WERI-Rb-1 (cell line): ENCODE results near the gene PCDH18.
"Not testable (repeated sequence)": the region's sequence is repeated elsewhere in the genome, so short reads cannot be mapped to it uniquely, and the experiment has no call there.

Experiments
- DNase-seq: peaks from one replicate; pipeline ENCODE4 v3.0.0-alpha.2; 2020
- H3K27ac ChIP-seq: fragments of 250-450 bp; sonication (Bioruptor Pico); 2 replicates; pipeline ENCODE4 v1.5.1; 2020; ENCODE audit warnings: mild to moderate bottlenecking, moderate library complexity
- H3K27me3 ChIP-seq: fragments of 250-450 bp; sonication (Bioruptor Pico); 2 replicates; pipeline ENCODE4 v1.5.1; 2021; ENCODE audit warnings: mild to moderate bottlenecking, low read depth, moderate library complexity; ENCODE audit not compliant: insufficient read depth, severe bottlenecking
- H3K36me3 ChIP-seq: fragments of 250-450 bp; sonication (Bioruptor Pico); 2 replicates; pipeline ENCODE4 v1.5.1; 2020; ENCODE audit warnings: mild to moderate bottlenecking, moderate library complexity
- H3K4me3 ChIP-seq: 2 replicates; pipeline ENCODE4 v1.5.1; 2011; ENCODE audit warnings: low read depth, mild to moderate bottlenecking, control low read depth, low read length
- H3K9me3 ChIP-seq: fragments of 250-450 bp; sonication (Bioruptor Pico); 2 replicates; pipeline ENCODE4 v1.5.1; 2021; ENCODE audit warnings: mild to moderate bottlenecking, moderate library complexity; ENCODE audit not compliant: severe bottlenecking
- TF ChIP-seq, protein P1 (sequence below): IDR thresholded peaks from 2 replicates; pipeline ENCODE4 v1.5.1; 2011; ENCODE audit warnings: low read depth, mild to moderate bottlenecking, control low read depth, inconsistent platforms, low read length

PCDH18 gene

DNA sequence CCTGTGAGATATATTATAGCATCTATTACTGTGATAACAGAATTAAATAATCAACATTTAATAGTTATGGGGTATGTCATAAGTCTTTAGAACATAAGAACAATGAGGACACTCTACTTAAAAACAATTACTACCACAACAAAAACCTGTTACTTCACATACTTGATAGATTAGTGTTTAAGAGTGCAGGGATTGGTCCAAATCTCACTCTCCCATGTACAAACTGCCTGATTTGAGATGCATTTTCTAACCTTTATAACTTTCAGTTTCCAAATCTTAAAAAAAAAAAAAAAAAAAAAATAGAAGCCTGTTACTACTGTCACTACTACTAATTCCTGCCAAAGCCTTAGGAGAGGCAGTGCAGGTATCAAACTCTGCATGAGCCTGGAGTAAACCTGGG lies 5.6 kb downstream of the PCDH18 start:
- Histone ChIP-seq H3K4me3 (no peak overlapping the region), H3K27me3 (no peaks in the 10 kb centered on the region), H3K36me3 (no peaks in the 10 kb centered on the region), H3K9me3 (no peaks in the 10 kb centered on the region), H3K27ac (no peak overlapping the region)
- TF ChIP-seq, protein P1, sequence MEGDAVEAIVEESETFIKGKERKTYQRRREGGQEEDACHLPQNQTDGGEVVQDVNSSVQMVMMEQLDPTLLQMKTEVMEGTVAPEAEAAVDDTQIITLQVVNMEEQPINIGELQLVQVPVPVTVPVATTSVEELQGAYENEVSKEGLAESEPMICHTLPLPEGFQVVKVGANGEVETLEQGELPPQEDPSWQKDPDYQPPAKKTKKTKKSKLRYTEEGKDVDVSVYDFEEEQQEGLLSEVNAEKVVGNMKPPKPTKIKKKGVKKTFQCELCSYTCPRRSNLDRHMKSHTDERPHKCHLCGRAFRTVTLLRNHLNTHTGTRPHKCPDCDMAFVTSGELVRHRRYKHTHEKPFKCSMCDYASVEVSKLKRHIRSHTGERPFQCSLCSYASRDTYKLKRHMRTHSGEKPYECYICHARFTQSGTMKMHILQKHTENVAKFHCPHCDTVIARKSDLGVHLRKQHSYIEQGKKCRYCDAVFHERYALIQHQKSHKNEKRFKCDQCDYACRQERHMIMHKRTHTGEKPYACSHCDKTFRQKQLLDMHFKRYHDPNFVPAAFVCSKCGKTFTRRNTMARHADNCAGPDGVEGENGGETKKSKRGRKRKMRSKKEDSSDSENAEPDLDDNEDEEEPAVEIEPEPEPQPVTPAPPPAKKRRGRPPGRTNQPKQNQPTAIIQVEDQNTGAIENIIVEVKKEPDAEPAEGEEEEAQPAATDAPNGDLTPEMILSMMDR, result no peak
- DNase-seq, result no peak

DNA sequence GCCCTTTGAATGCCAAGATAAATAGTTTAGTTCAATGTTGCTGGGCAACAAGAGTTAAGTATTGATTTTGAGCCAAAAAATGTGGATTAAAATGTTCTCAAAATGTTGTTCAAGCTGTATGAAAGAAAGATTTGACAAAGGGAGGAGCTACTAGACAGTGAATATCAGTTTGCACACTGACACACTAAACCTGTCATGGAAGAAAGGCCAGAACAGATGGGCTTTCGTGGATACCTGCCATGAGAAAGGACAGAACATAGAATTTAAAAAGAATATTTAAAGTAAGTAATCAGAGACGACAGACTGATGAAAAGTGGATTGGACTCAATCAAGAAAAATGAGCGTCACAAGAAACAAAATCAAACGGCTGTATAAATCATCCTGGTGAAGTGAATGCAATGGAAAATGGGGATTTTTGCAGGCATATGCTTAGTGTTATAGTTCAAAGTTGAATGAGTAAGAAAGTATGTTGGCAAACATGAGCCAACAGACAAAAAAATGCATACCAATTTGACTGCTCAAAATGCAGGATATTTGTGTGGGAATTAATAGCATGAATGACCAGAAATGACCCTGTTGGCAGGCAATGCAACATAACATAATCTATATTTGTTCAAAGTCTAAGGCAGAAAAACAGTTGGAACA lies 7.4 kb downstream of the PCDH18 start:
- TF ChIP-seq, protein P1, result no peak
- Histone ChIP-seq H3K27ac (no peak overlapping the region), H3K27me3 (no peaks in the 10 kb centered on the region)

DNA sequence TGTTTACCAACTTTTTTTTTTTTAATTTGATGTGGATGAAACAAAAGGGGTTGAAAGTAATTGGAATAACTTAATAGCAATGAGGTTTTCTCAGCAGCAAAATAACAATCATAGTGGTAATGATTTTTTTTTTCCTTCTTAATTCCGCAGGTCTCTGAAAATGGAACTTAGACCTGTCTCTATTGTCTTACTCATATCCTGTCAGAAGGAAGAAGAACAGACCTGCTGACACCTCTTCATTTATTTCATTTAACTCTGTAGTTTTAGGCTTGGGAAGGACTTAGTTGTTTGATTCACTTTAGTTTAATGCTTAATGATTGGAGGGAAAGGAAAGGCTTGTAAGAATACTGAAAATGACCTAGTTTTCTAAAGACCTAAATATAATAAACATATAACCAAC lies 9.0 kb downstream of the PCDH18 start:
- DNase-seq, result no peak
- Histone ChIP-seq H3K27ac (no peak overlapping the region), H3K27me3 (no peaks in the 10 kb centered on the region), H3K4me3 (no peak overlapping the region), H3K9me3 (no peaks in the 10 kb centered on the region), H3K36me3 (no peaks in the 10 kb centered on the region)
- TF ChIP-seq, protein P1, result no peak

More for the DNA sequence above, 7.4 kb downstream of the PCDH18 start:
- DNase-seq, result no peak
- Histone ChIP-seq H3K36me3 (no peaks in the 10 kb centered on the region), H3K9me3 (no peaks in the 10 kb centered on the region), H3K4me3 (no peak overlapping the region)

GRCh38 chr4:137521053-137521452 lies 11.2 kb downstream of the PCDH18 start:
- no peaks in the 10 kb centered on the region for H3K36me3 ChIP-seq
- TF ChIP-seq, protein P1, result no peak

DNA sequence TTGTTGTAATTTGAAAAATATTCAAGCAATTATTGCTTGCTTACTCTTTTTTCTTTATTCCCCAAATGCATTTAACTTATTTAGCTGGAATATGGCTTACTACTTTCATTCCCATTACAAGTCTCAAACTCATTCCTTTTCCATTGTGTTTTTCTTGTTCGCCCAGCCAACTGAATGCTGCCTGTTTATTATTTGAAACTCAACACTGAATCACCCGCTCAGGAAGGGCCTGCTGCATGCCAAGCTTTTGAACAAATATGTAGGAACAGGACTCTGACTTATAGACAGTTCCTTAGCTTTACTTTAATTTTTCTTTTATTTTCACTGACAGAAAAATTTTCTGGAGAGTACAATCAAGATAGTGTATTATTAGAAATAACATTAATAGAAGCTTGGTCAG lies 12.9 kb downstream of the PCDH18 start:
- DNase-seq, result no peak
- Histone ChIP-seq H3K27me3 (no peaks in the 10 kb centered on the region), H3K36me3 (no peaks in the 10 kb centered on the region), H3K4me3 (no peak overlapping the region), H3K9me3 (no peaks in the 10 kb centered on the region), H3K27ac (no peak overlapping the region)
- TF ChIP-seq, protein P1, result no peak

More at GRCh38 chr4:137521053-137521452, 11.2 kb downstream of the PCDH18 start:
- Histone ChIP-seq H3K4me3 (no peak overlapping the region), H3K9me3 (no peaks in the 10 kb centered on the region), H3K27me3 (no peaks in the 10 kb centered on the region), H3K27ac (no peak overlapping the region)
- DNase-seq, result no peak

GRCh38 chr4:137517323-137517722 lies 15.0 kb downstream of the PCDH18 start:
- H3K4me3 ChIP-seq, DNase-seq, H3K27me3 ChIP-seq, H3K36me3 ChIP-seq, H3K27ac ChIP-seq, H3K9me3 ChIP-seq: not testable (repeated sequence)
